GM10248 (cell line): ENCODE measurements around the gene NHLRC4.
A peak's percentile ranks its signal among the peaks of the same experiment; 100 is the strongest.

ENCODE experiments used
- CTCF ChIA-PET: fragments of 300-600 bp; sonication (Branson Sonifier 250); formaldehyde crosslinking; extraction: SDS; loops from one replicate; lab custom pipeline; 2021; ENCODE audit warnings: antibody characterized with exemption; lab: Yijun Ruan, JAX
- POLR2A ChIA-PET: fragments of 350-650 bp; sonication (Branson Sonifier 250); formaldehyde crosslinking; extraction: SDS; loops from one replicate; lab custom pipeline; 2020; ENCODE audit warnings: antibody characterized with exemption; lab: Yijun Ruan, JAX
- DNase-seq: peaks from one replicate; pipeline ENCODE4 v3.0.0; 2012; ENCODE audit errors: extremely low spot score
- TF ChIP-seq, protein P1 (sequence below): IDR thresholded peaks from 2 replicates; pipeline ENCODE4 v1.5.1; 2012; ENCODE audit warnings: mild to moderate bottlenecking, low read depth; ENCODE audit errors: extremely low read depth, missing control alignments, control extremely low read depth

Gene NHLRC4

GRCh38 chr16:566475-567372, at the start of gene NHLRC4:
NHLRC4 (plus strand) TSS chr16:567005; CDS start chr16:568048, 1,043 bp downstream.
- TF ChIP-seq, protein P1, sequence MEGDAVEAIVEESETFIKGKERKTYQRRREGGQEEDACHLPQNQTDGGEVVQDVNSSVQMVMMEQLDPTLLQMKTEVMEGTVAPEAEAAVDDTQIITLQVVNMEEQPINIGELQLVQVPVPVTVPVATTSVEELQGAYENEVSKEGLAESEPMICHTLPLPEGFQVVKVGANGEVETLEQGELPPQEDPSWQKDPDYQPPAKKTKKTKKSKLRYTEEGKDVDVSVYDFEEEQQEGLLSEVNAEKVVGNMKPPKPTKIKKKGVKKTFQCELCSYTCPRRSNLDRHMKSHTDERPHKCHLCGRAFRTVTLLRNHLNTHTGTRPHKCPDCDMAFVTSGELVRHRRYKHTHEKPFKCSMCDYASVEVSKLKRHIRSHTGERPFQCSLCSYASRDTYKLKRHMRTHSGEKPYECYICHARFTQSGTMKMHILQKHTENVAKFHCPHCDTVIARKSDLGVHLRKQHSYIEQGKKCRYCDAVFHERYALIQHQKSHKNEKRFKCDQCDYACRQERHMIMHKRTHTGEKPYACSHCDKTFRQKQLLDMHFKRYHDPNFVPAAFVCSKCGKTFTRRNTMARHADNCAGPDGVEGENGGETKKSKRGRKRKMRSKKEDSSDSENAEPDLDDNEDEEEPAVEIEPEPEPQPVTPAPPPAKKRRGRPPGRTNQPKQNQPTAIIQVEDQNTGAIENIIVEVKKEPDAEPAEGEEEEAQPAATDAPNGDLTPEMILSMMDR = no peak
- peak; percentile 91 for DNase-seq
- POLR2A ChIA-PET = interaction anchor here (0.5 kb wide), 1 partner anchor 1398 kb away, joined by 3 read pairs; the partner anchor contains the start of gene RPS2
- CTCF ChIA-PET = interaction anchor here (1.1 kb wide), 2 partner anchors 10 to 13 kb away, joined by 3 to 4 read pairs; no protein-coding TSS in a partner anchor

DNA sequence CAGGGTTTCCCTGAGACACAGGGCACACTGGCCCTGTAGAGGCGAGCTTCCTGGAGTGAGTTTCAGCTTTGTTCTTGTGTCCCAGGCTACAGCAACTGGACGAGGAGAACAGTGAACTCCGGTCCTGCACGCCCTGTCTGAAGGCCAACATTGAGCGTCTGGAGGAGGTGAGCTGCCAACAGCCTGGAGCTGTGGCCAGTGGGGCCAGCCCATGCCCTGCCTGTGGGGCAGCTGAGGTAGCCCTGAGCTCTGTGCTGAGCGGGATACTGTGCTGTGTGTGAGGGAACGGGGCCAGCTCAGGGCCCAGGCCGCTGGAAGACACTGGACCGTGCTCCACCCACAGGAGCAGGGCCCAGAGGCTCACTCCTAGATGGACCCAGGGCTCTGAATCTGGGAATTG, 47.9 kb upstream of the NHLRC4 start:
- TF ChIP-seq, protein P1 = no peak
- CTCF ChIA-PET = interaction anchor here (0.8 kb wide), 1 partner anchor 157 kb away, joined by 3 read pairs; no protein-coding TSS in a partner anchor
- DNase-seq = no peak
- POLR2A ChIA-PET = no interaction called here

DNA sequence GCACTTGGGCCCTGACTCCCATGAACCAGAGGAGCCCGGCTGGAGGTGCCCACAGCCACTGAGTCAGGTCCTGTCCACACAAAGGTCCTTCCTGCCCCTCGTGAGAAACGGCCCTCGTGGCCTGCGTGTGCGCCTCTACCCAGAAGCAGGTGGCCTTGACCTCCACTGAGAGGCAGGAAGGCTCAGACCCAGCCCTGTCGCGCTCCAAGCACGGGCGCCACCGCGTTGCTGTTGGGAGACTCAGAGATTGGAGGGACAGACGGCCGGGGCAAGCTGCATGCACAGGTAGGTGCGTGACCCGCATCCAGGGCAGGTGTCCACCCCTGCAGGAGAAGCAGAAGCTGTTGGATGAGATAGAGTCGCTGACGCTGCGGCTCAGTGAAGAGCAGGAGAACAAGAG, 47.4 kb upstream of the NHLRC4 start:
- TF ChIP-seq, protein P1 = no peak
- ChIA-PET POLR2A (no interaction called here), CTCF (interaction anchor here (1.1 kb wide), 1 partner anchor 11 kb away, joined by 4 read pairs; no protein-coding TSS in a partner anchor)
- no peak for DNase-seq

DNA sequence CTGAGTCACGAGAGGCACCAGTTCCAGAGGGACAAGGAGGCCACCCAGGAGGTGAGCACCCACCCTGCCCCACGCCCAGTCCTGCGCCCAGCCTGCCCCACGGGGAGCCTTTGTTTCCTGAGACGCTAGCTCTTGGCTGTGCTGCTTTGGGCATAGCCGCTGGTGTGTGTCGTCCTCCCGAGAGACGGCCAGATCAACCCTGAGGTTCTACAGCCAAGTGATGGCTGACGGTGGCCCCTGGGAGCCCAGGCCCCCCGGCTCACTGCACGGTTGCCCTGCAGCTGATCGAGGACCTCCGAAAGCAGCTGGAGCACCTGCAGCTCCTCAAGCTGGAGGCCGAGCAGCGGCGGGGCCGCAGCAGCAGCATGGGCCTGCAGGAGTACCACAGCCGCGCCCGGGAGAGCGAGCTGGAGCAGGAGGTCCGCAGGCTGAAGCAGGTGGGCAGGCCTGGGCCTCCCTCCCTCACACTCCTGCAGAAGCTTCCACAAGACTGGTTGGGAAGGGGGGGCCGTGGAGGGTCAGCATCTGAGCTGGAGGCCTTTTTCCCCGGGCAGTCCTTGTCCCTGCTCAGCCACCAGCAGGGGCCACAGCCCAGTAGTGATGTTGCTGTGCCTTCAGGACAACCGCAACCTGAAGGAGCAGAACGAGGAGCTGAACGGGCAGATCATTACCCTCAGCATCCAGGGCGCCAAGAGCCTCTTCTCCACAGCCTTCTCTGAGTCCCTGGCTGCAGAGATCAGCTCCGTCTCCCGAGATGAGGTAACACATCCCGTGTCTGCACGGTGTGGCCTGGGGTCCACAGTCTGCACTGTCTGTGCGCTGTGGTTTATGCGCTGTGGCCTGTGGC, 46.7 kb upstream of the NHLRC4 start:
- no peak for DNase-seq
- ChIA-PET POLR2A (no interaction called here), CTCF (interaction anchor here (1.1 kb wide), 1 partner anchor 12 kb away, joined by 4 read pairs; no protein-coding TSS in a partner anchor)
- TF ChIP-seq, protein P1 = no peak

DNA sequence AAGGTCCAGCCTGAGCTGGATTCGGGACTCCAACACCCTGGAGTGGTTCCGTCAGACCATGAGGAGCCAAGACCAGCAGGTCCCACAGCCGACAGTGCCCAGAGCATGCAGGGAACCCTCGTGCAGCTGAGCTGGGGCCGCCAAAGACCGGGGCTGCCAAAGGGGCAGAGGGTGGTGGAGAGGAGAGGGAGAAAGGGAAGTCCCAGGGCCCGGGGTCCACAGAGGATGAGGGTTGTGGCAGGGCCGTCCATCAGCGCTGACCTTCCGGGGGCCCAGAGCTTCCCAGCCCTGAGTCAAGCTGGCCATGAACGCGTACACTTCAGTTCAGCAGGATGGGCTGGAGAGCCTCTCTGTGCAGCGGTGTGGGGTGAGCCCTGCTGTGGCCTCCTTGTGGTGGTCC, 46.0 kb upstream of the NHLRC4 start:
- TF ChIP-seq, protein P1 = no peak
- ChIA-PET POLR2A (no interaction called here), CTCF (no interaction called here)
- no peak for DNase-seq
